Keratinocyte (primary cell): ENCODE measurements around the gene HAO2. TPM values are rescaled to one million over a fixed set of nuclear protein-coding genes. Genes with fewer than 3 reads are reported as not detected.

Experiments
- DNase-seq: peaks from one replicate; pipeline ENCODE4 v3.0.0-alpha.2; 2011; ENCODE audit warnings: low read depth, missing footprints, low spot score
- FAIRE-seq: peaks from 2 replicates; lab custom pipeline; 2011; peaks lifted over from hg19 to GRCh38; lab: Jason Lieb, UNC
- H2AFZ ChIP-seq: 2 replicates; pipeline ENCODE4 v1.6.0; 2012; ENCODE audit warnings: low read length, control low read depth, inconsistent platforms; ENCODE audit not compliant: control insufficient read depth
- H3K27ac ChIP-seq: 2 replicates; pipeline ENCODE4 v1.5.1; 2011; ENCODE audit warnings: low read length; ENCODE audit not compliant: control insufficient read depth, insufficient read depth
- H3K27me3 ChIP-seq: 3 replicates; pipeline ENCODE4 v1.6.0; 2011; ENCODE audit warnings: low read length; ENCODE audit not compliant: control insufficient read depth, insufficient read depth; ENCODE audit errors: extremely low read depth
- H3K36me3 ChIP-seq, 2 experiments: 2 replicates in 1 of 2; 3 replicates in 1 of 2; pipeline ENCODE4 v1.5.1; 2011; ENCODE audit warnings: low read length in 2 of 2, mild to moderate bottlenecking in 1 of 2; ENCODE audit not compliant: control insufficient read depth in 2 of 2, insufficient read depth in 2 of 2; ENCODE audit errors: extremely low read depth in 1 of 2
- H3K4me1 ChIP-seq: 3 replicates; pipeline ENCODE4 v1.5.1; 2011; ENCODE audit warnings: low read length; ENCODE audit not compliant: control insufficient read depth, insufficient read depth; ENCODE audit errors: extremely low read depth
- H3K4me2 ChIP-seq: 3 replicates; pipeline ENCODE4 v1.6.0; 2011; ENCODE audit warnings: low read depth, low read length; ENCODE audit not compliant: control insufficient read depth, insufficient read depth; ENCODE audit errors: extremely low read depth
- H3K4me3 ChIP-seq, 3 experiments: fragments of 200-600 bp in 1 of 3; sonication (generic) in 1 of 3; 2 replicates in 2 of 3; 3 replicates in 1 of 3; pipeline ENCODE4 v1.5.1; 2011 to 2016; ENCODE audit warnings: low read length in 3 of 3, mild to moderate bottlenecking in 3 of 3, control low read depth in 2 of 3, inconsistent platforms in 1 of 3, low read depth in 1 of 3, mixed read lengths in 1 of 3, mixed run types in 1 of 3, moderate library complexity in 1 of 3; ENCODE audit not compliant: control insufficient read depth in 2 of 3, insufficient read depth in 2 of 3; ENCODE audit errors: extremely low read depth in 1 of 3
- H3K79me2 ChIP-seq: 2 replicates; pipeline ENCODE4 v1.6.0; 2012; ENCODE audit warnings: low read length; ENCODE audit not compliant: control insufficient read depth, insufficient read depth
- H3K9ac ChIP-seq: 3 replicates; pipeline ENCODE4 v1.6.0; 2011; ENCODE audit warnings: low read length; ENCODE audit not compliant: control insufficient read depth, insufficient read depth; ENCODE audit errors: extremely low read depth
- H3K9me1 ChIP-seq: 3 replicates; pipeline ENCODE4 v1.6.0; 2011; ENCODE audit warnings: low read length; ENCODE audit not compliant: control insufficient read depth, insufficient read depth; ENCODE audit errors: extremely low read depth
- H3K9me3 ChIP-seq: 2 replicates; pipeline ENCODE4 v1.5.1; 2012; ENCODE audit warnings: low read depth, low read length; ENCODE audit not compliant: control insufficient read depth
- H4K20me1 ChIP-seq: 3 replicates; pipeline ENCODE4 v1.6.0; 2011; ENCODE audit warnings: low read length; ENCODE audit not compliant: control insufficient read depth, insufficient read depth; ENCODE audit errors: extremely low read depth
- CTCF ChIP-seq, 3 experiments: IDR thresholded peaks in 1 of 3; conservative IDR thresholded peaks in 1 of 3; optimal IDR thresholded peaks in 1 of 3; 2 replicates in 2 of 3; 3 replicates in 1 of 3; pipeline versions ENCODE3 to v1.5.1; 2011; ENCODE audit warnings: low read length in 3 of 3, mild to moderate bottlenecking in 3 of 3, moderate library complexity in 2 of 3, control low read depth in 1 of 3, inconsistent platforms in 1 of 3; ENCODE audit not compliant: insufficient read depth in 2 of 3; ENCODE audit errors: extremely low read depth in 1 of 3
- EZH2 ChIP-seq: IDR thresholded peaks from one replicate; pipeline ENCODE4 v1.6.1; 2012; ENCODE audit warnings: inconsistent platforms, mild to moderate bottlenecking, low read length, moderate library complexity
- dilution Hi-C: fragments of 300-500 bp; cut with MboI; formaldehyde crosslinking; loops from one replicate; pipeline ENCODE4 v1.7.0; 2020; ENCODE audit warnings: low sequenced_read_pairs; ENCODE audit not compliant: extremely low pct_ligation_motif_present
- polyA plus RNA-seq, 5 experiments: library from polyadenylated mRNA; depleted of rRNA in 3 of 5; stranded (reverse) in 3 of 5; stranded (forward) in 1 of 5; unstranded in 1 of 5; fragments of >200 nt; gene quantifications; 1 replicate in 1 of 5; 2 replicates in 3 of 5; 3 replicates in 1 of 5; pipeline versions ENCODE4 v1.2.1 to v1.2.3, GENCODE V29; 2011 to 2012; ENCODE audit warnings: missing spikeins in 2 of 5, low read depth in 1 of 5, low replicate concordance in 1 of 5

Gene HAO2
- polyA plus RNA-seq, 1 donor (not counting 4 experiments of a cell fraction or from before 2014, with no cell fraction given), result not detected

DNA sequence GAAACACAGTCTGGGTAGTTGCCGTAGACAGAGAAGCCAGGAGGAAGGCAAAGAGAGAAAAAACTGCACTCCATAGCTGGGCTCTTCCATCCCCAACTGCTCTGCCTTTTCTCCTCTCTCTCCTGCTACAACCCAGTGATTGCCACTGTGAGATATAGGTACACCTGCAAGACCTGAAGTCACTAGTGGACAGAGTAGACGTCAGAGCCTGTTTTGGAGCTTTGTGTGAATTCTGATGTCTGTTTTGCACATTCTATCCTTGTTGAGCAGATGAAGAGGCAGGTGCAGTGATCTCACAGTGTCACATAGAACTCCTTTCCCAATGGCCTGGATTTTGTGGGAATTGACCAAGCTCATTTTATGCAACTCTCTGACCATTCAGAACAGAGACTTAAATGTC, 2.2 kb downstream of the HAO2 start:
- no peak overlapping the region for H3K9ac ChIP-seq
- H3K4me1 ChIP-seq, result peaks cover 9% of the 10 kb centered on the region
- FAIRE-seq (no peak), DNase-seq (no peak)
- H3K36me3 ChIP-seq, result no peaks in the 10 kb centered on the region
- no peaks in the 10 kb centered on the region for H3K9me1 ChIP-seq
- dilution Hi-C loops, result no loop called here
- H3K9me3 ChIP-seq, result no peaks in the 10 kb centered on the region
- H3K4me2 ChIP-seq, result no peak overlapping the region
- no peaks in the 10 kb centered on the region for H3K79me2 ChIP-seq
- no peaks in the 10 kb centered on the region for H4K20me1 ChIP-seq
- H3K27me3 ChIP-seq, result no peaks in the 10 kb centered on the region
- TF ChIP-seq CTCF (optimal IDR thresholded peaks at IDR 0.05 in 1 of 3, IDR thresholded peaks at IDR 0.05 in 1 of 3, conservative IDR thresholded peaks at IDR 0.05 in 1 of 3; ENCODE audit: extremely low read depth in 1 of 3, insufficient read depth in 2 of 3, low read length in 3 of 3) (no peak), EZH2 (no peak)
- no peak overlapping the region for H3K4me3 ChIP-seq
- no peak overlapping the region for H2AFZ ChIP-seq
- no peak overlapping the region for H3K27ac ChIP-seq

GRCh38 chr1:119371815-119372214, 3.2 kb downstream of the HAO2 start:
- Histone ChIP-seq H3K4me3 (no peak overlapping the region), H3K4me1 (peaks cover 9% of the 10 kb centered on the region), H3K27me3 (no peaks in the 10 kb centered on the region), H3K27ac (no peak overlapping the region), H3K36me3 (no peaks in the 10 kb centered on the region), H2AFZ (no peak overlapping the region), H3K9me1 (no peaks in the 10 kb centered on the region), H3K79me2 (no peaks in the 10 kb centered on the region), H3K4me2 (no peak overlapping the region), H3K9ac (no peak overlapping the region), H4K20me1 (no peaks in the 10 kb centered on the region), H3K9me3 (no peaks in the 10 kb centered on the region)
- dilution Hi-C loops, result no loop called here
- FAIRE-seq (no peak), DNase-seq (no peak)
- TF ChIP-seq CTCF (optimal IDR thresholded peaks at IDR 0.05 in 1 of 3, IDR thresholded peaks at IDR 0.05 in 1 of 3, conservative IDR thresholded peaks at IDR 0.05 in 1 of 3; ENCODE audit: extremely low read depth in 1 of 3, insufficient read depth in 2 of 3, low read length in 3 of 3), result no peak
- no peak for TF ChIP-seq EZH2
